VCaP (cell line): ENCODE measurements around the gene PSME1.
A peak's percentile ranks its signal among the peaks of the same experiment; 100 is the strongest.

Experiments used
- H3K27ac ChIP-seq: fragments of 450-650 bp; 2 replicates; pipeline ENCODE4 v1.5.1; 2017
- TF ChIP-seq, protein P1 (sequence below): fragments of 450-650 bp; conservative IDR thresholded peaks from 2 replicates; pipeline ENCODE4 v1.5.1; 2017; ENCODE audit warnings: mild to moderate bottlenecking, moderate library complexity

The PSME1 gene

DNA sequence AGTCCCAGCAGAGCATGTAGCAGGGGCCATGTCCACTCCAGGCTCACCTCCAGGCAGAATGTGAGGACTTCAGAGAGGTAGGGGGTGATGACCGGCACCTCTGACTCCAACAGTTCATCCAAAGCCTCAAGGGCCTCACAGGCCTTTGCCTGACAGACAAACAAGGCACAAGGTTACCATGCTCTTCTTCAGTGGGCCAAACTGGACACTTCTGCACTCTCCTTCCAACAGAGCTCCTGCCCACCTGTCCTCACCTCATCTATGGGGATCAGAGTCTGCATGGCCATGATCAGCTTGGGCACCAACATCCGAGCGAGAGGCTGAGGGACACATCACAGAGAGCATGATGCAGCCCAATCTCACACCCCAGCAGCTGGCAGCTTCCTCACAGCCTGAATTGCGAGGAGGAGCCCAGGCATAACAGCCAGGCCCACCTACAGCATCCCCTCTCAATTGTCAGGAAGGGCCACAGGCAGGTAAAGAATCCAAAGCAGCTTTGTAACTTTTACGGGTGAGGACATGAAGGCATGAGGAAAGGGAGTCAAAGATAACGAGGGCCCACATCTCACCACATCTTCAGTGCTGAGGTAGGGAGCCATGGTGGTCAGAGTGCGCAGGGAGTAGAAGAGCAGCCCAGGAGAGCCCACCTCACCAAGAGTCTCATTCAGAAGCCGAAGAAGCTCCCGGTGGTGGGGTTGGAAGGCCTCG, 51.0 kb downstream of the PSME1 start:
- H3K27ac ChIP-seq = peak overlapping the region; percentile 90
- TF ChIP-seq, protein P1, sequence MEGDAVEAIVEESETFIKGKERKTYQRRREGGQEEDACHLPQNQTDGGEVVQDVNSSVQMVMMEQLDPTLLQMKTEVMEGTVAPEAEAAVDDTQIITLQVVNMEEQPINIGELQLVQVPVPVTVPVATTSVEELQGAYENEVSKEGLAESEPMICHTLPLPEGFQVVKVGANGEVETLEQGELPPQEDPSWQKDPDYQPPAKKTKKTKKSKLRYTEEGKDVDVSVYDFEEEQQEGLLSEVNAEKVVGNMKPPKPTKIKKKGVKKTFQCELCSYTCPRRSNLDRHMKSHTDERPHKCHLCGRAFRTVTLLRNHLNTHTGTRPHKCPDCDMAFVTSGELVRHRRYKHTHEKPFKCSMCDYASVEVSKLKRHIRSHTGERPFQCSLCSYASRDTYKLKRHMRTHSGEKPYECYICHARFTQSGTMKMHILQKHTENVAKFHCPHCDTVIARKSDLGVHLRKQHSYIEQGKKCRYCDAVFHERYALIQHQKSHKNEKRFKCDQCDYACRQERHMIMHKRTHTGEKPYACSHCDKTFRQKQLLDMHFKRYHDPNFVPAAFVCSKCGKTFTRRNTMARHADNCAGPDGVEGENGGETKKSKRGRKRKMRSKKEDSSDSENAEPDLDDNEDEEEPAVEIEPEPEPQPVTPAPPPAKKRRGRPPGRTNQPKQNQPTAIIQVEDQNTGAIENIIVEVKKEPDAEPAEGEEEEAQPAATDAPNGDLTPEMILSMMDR = no peak

DNA sequence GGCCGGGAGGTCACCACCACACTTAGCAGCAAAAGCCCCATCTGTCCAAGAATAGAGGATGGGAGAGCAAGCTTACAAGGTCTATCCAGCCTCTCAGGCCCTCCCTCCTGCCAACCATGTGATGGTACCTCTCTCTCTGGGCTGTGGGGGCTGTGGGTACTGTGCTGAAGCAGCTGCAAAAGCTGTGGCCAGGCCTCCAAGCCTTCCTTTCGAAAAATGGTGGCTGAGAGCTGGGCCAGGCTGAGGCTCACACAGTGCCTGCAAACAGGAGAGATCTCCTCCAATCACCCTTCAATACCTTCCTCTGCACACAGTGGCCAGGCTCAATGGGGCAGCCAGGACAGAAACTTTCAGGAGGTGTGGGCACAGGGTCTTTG, 51.5 kb downstream of the PSME1 start:
- H3K27ac ChIP-seq = peak overlapping the region; percentile 90
- TF ChIP-seq, protein P1 = no peak
